Subcutaneous abdominal adipose tissue (tissue), 5 donors: ENCODE data around the gene OR52R1.

ENCODE experiments used
- H3K27ac ChIP-seq: one replicate; pipeline ENCODE4 v1.7.0; 2013; ENCODE audit warnings: low read depth, mild to moderate bottlenecking, inconsistent platforms, low read length, moderate library complexity
- H3K27me3 ChIP-seq, 5 donors: one replicate each; pipeline ENCODE4 v1.7.0; 2013; ENCODE audit warnings: low read length in 5 of 5, inconsistent platforms in 1 of 5; ENCODE audit not compliant: control insufficient read depth in 5 of 5, insufficient read depth in 4 of 5
- H3K36me3 ChIP-seq, 5 donors: one replicate each; pipeline ENCODE4 v1.7.0; 2013; ENCODE audit warnings: low read length in 5 of 5; ENCODE audit not compliant: control insufficient read depth in 5 of 5, insufficient read depth in 5 of 5
- H3K4me1 ChIP-seq, 5 donors: one replicate each; pipeline ENCODE4 v1.7.0; 2013; ENCODE audit warnings: low read length in 5 of 5, mild to moderate bottlenecking in 3 of 5, moderate library complexity in 1 of 5; ENCODE audit not compliant: control insufficient read depth in 5 of 5, insufficient read depth in 5 of 5
- H3K4me3 ChIP-seq, 5 donors: one replicate each; pipeline ENCODE4 v1.7.0; 2013; ENCODE audit warnings: low read length in 5 of 5, low read depth in 1 of 5
- H3K9ac ChIP-seq, 5 donors: one replicate each; pipeline ENCODE4 v1.7.0; 2013; ENCODE audit warnings: low read length in 5 of 5, mild to moderate bottlenecking in 4 of 5, moderate library complexity in 3 of 5
- H3K9me3 ChIP-seq, 5 donors: one replicate each; pipeline ENCODE4 v1.7.0; 2013; ENCODE audit warnings: low read length in 5 of 5; ENCODE audit not compliant: control insufficient read depth in 5 of 5
- donor health status: healthy.
- donor health status: healthy.
- donor health status: healthy.
- donor health status: healthy.
- donor health status: healthy.

Gene OR52R1

DNA sequence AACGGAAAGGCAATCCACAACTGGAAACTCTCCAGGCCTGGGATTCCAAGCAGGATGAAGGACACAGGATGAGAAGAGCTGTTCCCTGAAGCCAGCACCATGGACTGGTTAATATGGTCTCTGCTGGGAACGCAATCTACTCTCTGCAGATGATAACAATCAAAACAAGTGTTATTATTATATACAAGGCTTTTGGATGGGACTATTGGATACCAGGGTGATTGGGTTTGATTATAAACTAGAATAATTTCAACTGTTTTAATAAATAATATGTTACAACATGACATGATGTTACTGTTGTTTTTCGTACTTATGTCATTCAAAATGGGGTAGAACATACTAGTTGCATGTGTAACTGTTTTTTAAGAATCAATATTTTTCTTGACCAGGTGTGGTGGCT lies at the start of gene OR52R1:
Gene OR52R1, minus strand, starts transcription at position 101 of the 400 bp plus-strand sequence. Its CDS starts 0 bp downstream, at position 101.
- Histone ChIP-seq H3K36me3 (no peaks in the 10 kb centered on the region), H3K4me1 (peaks cover 0 to 3% (median 0%) of the 10 kb centered on the region in 5 donors), H3K27me3 (no peaks in the 10 kb centered on the region), H3K27ac (no peak within 1 kb of the TSS), H3K4me3 (no peak within 1 kb of the TSS), H3K9ac (no peak within 1 kb of the TSS), H3K9me3 (no peaks in the 10 kb centered on the region)

DNA sequence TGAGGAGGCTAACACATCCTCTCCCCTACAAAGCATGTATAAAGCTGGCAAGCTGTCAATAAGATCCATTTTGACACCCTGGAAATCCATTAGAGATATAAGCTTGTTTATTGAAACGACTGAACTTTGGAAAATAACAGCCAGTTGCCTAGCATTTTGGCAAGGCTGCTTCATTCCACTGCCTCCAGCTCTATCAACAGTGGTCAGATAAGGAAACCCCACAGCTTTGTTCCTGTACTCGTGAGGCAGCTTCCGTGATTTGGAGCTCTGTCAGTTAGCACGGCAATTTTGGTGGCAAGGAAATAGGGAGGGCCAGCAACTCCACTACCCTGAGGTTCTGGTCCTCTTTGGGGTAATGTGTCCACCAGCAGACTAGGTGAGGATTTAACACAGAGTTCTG lies 46.9 kb upstream of the OR52R1 start:
- H3K9ac ChIP-seq: no peak overlapping the region

DNA sequence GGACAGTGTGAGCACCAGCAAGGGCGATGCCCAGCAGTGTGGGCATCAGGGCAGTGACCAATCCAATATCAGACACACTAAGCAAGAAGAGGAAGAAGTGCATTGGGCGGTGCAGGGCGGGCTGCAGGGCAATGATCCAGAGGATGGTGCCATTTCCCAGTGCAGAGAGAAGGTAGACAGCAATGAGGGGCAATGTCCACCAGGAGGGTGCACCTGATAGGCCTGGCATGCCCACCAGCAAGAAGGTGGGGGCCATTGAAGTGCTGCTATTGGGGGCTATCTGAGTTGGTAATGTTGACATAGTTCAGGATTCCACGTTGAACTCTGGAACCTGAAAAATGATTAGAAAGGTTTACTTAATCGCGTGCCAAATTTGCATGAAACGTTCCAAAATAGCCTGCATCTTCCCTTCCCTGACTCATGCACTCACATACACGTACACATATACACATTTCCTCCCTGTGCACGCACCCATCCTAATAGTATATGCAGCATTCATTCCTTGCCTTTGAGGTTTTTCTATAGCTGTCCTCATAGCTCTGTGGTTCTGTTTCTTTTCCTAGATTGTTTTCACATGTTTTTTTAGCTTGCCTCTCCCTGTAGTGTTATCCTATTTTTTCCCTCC lies 44.8 kb upstream of the OR52R1 start, which contains the start of gene OR51S1:
Gene OR51S1, minus strand, starts transcription at position 301 of the 625 bp plus-strand sequence. Its CDS starts 0 bp downstream, at position 301.
- H3K4me3 ChIP-seq: no peak within 1 kb of the TSS
- H3K4me1 ChIP-seq: no peaks in the 10 kb centered on the region
- no peak within 1 kb of the TSS for H3K27ac ChIP-seq
- no peak within 1 kb of the TSS for H3K9ac ChIP-seq
- H3K27me3 ChIP-seq: no peaks in the 10 kb centered on the region
- H3K9me3 ChIP-seq: no peaks in the 10 kb centered on the region
- H3K36me3 ChIP-seq: no peaks in the 10 kb centered on the region

More for the DNA sequence above, 46.9 kb upstream of the OR52R1 start:
- no peaks in the 10 kb centered on the region for H3K9me3 ChIP-seq
- no peak overlapping the region for H3K4me3 ChIP-seq
- no peak overlapping the region for H3K27ac ChIP-seq
- H3K36me3 ChIP-seq: no peaks in the 10 kb centered on the region
- H3K4me1 ChIP-seq: no peaks in the 10 kb centered on the region
- no peaks in the 10 kb centered on the region for H3K27me3 ChIP-seq

DNA sequence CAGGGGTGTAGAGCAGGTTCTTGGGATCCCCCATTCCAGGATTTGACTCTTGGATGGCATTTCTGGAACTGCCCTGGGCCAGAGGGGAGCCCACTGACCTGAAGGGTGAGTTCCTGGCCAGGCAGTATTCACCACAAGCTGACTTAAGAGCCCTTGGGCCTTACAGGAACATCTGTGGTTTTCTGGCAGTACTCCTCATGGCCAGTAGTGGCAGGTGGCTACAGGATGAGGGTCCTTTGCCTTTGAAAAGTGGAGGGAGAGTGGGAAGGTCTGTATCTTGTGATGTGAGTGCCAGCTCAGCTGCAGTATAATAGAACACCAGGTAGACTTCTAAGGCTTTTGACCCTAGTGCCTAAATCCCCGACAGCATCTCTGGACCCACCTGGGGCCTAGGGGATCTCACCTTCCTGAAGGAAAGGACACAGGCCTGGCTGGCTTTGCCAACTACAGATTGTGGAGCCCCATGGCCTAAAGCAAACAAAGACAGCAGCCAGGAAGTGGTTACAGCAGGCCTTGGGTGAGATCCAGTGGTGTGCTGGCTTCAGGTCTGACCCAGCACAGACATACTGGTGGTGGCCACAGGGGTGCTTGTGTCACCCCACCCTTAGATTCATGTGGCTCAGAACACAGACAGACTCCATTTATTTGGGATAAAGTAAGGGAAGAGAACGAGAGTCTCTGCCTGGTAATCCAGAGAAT lies 35.8 kb upstream of the OR52R1 start:
- no peaks in the 10 kb centered on the region for H3K27me3 ChIP-seq

DNA sequence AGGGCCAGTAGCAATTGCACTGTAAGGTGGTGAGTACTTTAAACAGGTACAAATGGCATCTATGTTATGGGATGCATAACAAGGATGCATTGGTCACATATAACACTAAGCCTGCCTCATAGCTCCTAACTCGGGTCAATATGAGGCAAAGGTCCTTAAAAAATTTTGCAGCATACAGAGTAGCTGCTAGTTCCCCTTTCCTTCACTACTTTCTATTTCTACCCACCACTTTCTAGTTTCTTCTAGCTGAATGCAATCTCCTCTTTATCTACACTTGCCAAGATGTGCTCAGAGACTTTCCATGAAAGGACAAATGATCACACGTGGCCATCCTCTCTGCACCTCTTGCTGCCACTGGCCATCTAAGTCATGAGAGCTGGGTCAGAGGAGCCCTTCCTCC lies 26.7 kb upstream of the OR52R1 start:
- H3K27ac ChIP-seq: no peak overlapping the region
- no peaks in the 10 kb centered on the region for H3K36me3 ChIP-seq
- no peak overlapping the region for H3K9ac ChIP-seq
- H3K4me3 ChIP-seq: no peak overlapping the region
- no peaks in the 10 kb centered on the region for H3K9me3 ChIP-seq
- H3K4me1 ChIP-seq: no peaks in the 10 kb centered on the region
- H3K27me3 ChIP-seq: no peaks in the 10 kb centered on the region

More for the DNA sequence above, 35.8 kb upstream of the OR52R1 start:
- Histone ChIP-seq H3K27ac (no peak overlapping the region), H3K36me3 (no peaks in the 10 kb centered on the region), H3K4me3 (no peak overlapping the region), H3K9ac (no peak overlapping the region), H3K9me3 (no peaks in the 10 kb centered on the region), H3K4me1 (no peaks in the 10 kb centered on the region)

DNA sequence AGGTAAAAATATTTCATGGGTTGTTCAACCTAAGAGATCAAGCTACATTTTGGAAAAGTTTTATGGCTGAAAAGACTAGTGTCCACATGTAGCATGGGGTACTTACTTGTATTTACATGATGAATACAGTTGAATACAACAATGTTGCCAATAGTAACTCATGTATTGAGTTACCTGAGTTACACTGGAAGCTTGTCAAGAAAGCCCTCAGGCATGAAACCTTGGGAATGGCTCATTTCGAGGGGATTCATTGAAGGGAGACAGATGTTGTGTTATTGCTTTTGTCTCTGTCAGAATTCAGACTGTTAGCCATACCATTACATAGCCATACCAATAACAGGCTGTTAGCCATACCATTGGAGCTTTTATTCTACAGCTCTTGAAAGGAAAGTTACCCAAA lies 26.2 kb upstream of the OR52R1 start:
- Histone ChIP-seq H3K9me3 (no peaks in the 10 kb centered on the region), H3K4me3 (no peak overlapping the region), H3K27me3 (no peaks in the 10 kb centered on the region), H3K36me3 (no peaks in the 10 kb centered on the region), H3K4me1 (no peaks in the 10 kb centered on the region), H3K27ac (no peak overlapping the region), H3K9ac (no peak overlapping the region)

DNA sequence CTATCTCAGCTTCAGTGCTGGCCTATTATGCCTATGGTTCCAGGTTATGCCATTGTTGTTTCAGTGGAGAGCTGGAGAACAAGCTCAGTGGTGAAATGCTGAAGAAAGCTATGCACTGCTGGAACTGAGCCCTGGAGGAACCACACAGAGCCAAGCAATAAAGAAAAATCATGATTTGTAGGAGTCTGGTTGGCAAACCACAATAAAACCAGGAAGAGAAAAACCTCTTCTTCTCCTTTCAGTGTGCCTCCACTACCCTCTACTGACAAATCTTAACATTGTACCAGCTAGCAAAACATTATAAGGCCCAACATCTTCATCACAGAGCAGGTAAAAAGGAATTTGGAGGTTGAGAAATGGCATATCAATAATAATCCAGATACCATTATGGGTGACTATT lies 22.2 kb upstream of the OR52R1 start:
- no peaks in the 10 kb centered on the region for H3K36me3 ChIP-seq
- no peaks in the 10 kb centered on the region for H3K4me1 ChIP-seq
- no peak overlapping the region for H3K4me3 ChIP-seq
- H3K9me3 ChIP-seq: no peaks in the 10 kb centered on the region
- H3K9ac ChIP-seq: no peak overlapping the region
- no peaks in the 10 kb centered on the region for H3K27me3 ChIP-seq
- H3K27ac ChIP-seq: no peak overlapping the region

DNA sequence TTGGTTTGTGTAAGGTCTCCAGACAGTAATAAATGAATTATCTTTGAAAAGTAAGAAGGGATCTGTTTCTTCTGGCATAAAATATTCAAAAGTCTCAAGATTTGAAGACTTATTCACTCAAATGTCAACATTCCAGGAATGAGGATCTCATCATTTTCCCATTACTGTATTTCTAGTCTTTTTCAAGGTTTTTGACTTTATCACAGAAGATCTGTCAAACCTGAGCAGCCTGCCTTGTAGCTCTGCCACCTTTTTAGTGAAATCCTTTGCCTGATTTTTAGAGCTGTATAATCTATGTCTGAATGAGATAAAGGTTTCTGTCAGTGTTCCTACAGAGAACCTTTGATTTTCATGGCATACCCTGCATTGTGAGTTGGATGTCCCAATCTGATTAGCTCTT lies 21.0 kb upstream of the OR52R1 start:
- Histone ChIP-seq H3K4me3 (no peak overlapping the region), H3K9ac (no peak overlapping the region), H3K4me1 (no peaks in the 10 kb centered on the region), H3K36me3 (no peaks in the 10 kb centered on the region), H3K27ac (no peak overlapping the region), H3K9me3 (no peaks in the 10 kb centered on the region), H3K27me3 (no peaks in the 10 kb centered on the region)

DNA sequence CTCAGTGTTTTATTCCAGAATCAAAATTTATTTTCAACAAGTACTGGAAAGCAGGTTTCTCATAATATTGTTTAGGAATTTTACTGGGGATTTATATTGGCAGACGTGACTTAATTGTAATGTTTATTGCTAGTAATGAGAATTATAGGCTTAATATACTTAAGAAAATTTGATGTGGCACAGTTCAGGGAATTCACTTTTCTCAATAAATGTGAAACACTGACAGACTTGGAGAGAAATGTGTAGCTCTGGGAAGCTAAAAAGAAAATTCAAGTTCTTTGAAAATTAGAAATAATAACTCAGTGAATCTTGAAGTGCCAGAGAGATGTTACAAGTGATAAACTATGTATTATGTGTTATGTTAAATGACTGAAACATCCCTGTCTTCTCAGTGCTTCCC lies 16.8 kb upstream of the OR52R1 start, which contains the start of gene OR51F2:
Gene OR51F2, plus strand, starts transcription at position 301 of the 400 bp plus-strand sequence. CDS start 101 bp downstream, outside the sequence.
- H3K36me3 ChIP-seq: no peaks in the 10 kb centered on the region
- H3K4me3 ChIP-seq: no peak within 1 kb of the TSS
- H3K27ac ChIP-seq: no peak within 1 kb of the TSS
- no peaks in the 10 kb centered on the region for H3K4me1 ChIP-seq
- no peak within 1 kb of the TSS for H3K9ac ChIP-seq
- H3K27me3 ChIP-seq: no peaks in the 10 kb centered on the region
- H3K9me3 ChIP-seq: no peaks in the 10 kb centered on the region

DNA sequence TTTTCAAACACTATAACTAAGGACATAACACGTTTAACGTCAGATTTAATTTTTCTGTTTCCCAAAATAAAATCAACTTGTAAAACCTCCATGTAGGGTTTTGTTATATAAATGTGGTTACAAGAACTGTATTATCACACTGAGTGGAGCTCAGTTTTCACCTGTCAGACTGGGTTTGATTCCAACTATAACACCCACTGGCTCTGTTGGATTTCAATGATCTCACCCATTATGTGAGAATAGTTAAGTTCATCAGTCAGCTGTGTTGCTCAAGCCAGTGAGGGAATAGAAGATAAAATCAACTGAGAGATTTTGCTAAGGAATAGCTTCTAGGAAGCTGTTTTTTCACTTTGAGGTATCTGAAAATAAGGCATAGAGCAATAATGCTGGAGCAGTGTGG lies 5.1 kb upstream of the OR52R1 start:
- Histone ChIP-seq H3K9ac (no peak overlapping the region), H3K27me3 (no peaks in the 10 kb centered on the region), H3K9me3 (no peaks in the 10 kb centered on the region), H3K27ac (no peak overlapping the region), H3K36me3 (no peaks in the 10 kb centered on the region), H3K4me1 (no peaks in the 10 kb centered on the region), H3K4me3 (no peak overlapping the region)
